Activated CD8-positive, alpha-beta memory T cell treated with anti-CD3 and anti-CD28 coated beads for 48 hours (primary cell): Measurements from ENCODE around the gene KDM6B.
A peak's percentile ranks its signal among the peaks of the same experiment; 100 is the strongest.
"Not testable (repeated sequence)": the region's sequence is repeated elsewhere in the genome, so short reads cannot be mapped to it uniquely, and the experiment has no call there.

ENCODE experiments used
- DNase-seq, 3 experiments: peaks; one replicate each; pipeline ENCODE4 v3.0.0-alpha.2; 2020; ENCODE audit warnings: low read depth in 2 of 3, low spot score in 2 of 3

Gene KDM6B, protein sequence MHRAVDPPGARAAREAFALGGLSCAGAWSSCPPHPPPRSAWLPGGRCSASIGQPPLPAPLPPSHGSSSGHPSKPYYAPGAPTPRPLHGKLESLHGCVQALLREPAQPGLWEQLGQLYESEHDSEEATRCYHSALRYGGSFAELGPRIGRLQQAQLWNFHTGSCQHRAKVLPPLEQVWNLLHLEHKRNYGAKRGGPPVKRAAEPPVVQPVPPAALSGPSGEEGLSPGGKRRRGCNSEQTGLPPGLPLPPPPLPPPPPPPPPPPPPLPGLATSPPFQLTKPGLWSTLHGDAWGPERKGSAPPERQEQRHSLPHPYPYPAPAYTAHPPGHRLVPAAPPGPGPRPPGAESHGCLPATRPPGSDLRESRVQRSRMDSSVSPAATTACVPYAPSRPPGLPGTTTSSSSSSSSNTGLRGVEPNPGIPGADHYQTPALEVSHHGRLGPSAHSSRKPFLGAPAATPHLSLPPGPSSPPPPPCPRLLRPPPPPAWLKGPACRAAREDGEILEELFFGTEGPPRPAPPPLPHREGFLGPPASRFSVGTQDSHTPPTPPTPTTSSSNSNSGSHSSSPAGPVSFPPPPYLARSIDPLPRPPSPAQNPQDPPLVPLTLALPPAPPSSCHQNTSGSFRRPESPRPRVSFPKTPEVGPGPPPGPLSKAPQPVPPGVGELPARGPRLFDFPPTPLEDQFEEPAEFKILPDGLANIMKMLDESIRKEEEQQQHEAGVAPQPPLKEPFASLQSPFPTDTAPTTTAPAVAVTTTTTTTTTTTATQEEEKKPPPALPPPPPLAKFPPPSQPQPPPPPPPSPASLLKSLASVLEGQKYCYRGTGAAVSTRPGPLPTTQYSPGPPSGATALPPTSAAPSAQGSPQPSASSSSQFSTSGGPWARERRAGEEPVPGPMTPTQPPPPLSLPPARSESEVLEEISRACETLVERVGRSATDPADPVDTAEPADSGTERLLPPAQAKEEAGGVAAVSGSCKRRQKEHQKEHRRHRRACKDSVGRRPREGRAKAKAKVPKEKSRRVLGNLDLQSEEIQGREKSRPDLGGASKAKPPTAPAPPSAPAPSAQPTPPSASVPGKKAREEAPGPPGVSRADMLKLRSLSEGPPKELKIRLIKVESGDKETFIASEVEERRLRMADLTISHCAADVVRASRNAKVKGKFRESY (N-terminal part only)

DNA sequence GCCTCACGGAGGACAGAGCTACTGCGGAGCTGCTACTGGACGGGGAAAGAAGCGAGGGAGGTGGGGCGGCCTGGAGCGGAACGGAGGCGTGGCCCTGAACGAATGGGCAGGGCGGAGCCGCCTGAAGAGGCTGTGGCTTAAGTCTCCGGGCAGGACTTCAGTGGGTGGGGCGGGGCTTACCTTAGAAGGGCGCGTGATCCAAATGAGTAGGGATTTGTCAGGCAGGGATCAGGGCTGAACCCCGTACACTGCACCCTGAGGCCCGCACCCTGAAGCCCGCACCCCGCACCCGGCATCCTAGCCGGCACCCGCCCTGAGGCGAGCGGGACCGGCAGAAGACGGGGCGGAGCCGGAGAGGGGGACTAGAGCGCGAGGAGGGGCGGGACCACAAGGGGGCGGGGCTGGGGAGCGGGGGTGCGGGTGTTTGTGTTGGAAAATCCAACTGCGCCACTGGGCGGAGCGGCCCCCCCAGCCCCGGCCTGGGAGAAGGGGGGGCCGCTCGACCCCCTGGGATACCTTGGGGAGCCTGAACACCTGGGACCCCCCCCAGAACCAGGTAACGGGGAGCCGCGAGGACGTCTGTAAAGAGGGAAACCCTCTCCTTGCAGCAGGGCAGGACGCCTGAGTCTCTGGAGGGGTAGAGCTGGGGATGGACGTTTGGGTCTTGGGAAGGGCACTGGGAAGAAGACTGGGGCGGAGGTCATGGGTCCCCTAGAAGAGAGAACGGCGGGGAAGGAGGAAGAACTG, at the start of gene KDM6B:
Gene KDM6B (plus strand): TSS at position 423 of the 747 bp plus-strand sequence. CDS start 11,338 bp downstream, outside the sequence.
- peak; percentile 56 to 72 (median 70) for DNase-seq

DNA sequence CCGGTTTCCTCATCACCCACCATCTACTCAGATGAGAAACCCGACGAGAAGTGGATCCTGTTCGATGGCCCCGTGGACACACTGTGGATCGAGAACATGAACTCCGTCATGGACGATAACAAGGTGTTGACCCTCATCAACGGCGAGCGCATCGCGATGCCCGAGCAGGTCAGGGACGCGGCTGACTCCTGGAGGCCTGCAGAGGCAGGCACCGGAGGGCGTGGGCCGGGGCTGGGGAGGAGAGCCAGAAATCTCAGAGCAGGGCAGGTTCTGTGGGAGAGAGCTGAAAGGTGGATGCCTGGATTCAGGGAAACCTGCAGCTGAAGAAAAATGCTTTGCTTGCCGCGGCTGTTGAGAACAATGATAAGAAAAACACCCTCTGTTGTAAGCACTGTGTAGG, 47.2 kb upstream of the KDM6B start:
- no peak for DNase-seq

DNA sequence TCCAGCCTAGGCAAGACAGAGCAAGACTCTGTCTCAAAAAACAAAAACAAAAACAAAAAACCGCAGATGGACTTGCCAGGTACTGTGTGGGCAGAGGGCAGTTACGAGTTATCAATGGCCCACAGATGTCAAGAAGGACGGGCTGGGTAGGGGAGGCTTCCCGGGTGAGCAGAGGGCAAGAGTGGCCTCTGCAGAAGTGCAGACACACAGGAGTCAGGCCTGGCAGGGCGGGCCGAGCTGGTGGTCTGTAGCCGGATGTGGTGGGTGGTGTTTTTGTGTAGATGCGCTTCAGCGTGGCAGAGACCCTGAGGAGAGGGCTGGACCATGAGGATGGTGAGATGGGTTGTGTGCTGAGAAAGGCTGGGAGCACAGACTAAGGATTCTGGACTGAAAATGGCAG, 44.9 kb upstream of the KDM6B start:
- no peak for DNase-seq

DNA sequence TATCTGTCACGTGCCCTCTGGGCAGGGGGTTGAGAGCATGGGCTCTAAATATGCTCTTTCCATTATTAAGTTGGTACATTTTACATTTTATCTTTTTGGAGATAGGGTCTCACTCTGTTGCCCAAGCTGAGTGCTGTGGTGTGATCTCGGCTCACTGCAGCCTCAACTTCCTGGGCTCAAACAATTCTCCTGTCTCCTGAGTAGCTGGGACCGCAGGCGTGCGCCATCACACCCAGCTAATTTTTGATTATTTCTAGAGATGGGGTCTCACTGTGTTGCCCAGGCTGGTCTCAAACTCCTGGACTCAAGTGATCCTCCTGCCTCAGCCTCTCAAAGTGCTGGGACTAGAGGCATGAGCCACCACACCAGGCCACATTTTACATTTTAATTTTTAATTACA, 43.9 kb upstream of the KDM6B start:
- DNase-seq = no peak

DNA sequence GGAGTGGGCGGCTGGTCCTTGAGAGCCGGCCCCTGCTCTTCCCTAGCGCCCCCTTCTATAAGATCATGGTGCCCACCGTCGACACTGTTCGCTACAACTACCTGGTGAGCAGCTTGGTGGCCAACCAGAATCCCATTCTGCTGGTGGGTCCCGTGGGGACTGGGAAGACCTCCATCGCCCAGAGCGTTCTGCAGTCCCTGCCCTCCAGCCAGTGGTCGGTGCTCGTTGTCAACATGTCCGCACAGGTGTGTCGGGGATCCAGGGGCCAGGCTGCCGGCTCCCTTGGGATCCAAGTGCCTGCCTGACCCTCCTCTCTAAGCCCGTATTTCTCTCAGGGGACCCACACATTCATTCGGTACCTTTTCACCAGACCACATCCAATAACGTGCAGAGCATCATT, 41.4 kb upstream of the KDM6B start:
- DNase-seq = no peak

DNA sequence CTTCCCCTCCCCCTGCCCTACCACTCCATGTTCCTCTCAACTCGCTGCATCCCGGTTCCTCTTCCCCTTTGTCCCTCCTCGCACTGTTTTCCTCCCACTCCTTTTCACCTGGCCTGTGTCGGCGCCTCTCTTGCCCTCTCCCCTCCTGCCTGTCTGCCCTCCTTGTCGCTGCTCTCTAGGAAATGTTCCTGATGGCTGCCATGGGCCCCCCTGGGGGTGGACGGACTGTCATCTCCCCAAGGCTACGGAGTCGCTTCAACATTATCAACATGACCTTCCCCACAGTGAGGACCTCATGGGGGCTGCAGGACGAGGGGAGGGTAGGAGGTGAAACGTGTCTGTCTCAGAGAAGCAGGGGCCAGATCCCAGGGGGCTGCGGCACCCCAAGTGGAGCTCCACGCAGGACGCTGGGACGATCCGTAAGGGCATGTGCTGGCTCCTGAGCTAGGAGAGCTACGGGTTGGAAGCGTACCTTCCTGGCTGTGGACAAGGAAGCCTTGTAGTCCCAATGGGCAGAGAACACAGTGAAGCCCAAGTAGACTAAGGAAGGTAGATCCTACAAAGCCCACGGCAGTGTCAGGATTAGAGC, 39.8 kb upstream of the KDM6B start:
- DNase-seq = no peak

DNA sequence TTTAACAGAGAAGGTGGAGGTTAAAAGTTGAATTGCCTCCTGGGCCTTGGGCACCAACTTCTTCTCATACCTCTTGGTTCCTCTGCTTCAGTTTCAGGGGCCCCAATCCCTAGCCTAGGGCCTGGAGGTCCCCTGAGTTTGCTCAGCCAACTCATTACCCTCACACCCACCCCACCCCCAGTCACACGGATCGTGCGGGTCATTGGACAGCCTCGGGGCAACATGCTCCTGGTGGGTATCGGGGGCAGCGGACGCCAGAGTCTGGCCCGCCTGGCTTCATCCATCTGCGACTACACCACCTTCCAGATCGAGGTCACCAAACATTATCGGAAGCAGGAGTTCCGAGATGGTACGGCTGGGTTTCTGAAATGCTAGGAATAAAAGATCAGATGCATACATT, 36.0 kb upstream of the KDM6B start:
- no peak for DNase-seq

DNA sequence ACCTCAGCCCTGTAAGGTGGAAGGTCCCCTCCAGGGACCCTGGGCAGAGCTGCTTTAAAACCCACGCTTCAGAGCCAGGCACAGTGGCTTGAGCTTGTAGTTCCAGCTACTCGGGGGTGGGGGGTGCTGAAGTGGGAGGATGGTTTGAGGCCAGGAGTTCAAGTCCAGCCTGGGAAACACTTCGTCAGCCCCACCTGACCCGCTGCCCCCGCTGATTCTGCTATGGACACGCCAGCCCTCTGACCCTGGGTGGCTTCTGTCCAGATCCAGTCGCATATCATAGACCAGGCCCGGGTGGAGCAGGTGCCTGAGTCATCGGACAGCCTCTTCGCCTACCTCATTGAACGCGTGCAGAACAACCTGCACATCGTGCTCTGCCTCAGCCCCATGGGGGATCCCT, 35.2 kb upstream of the KDM6B start:
- DNase-seq = no peak

DNA sequence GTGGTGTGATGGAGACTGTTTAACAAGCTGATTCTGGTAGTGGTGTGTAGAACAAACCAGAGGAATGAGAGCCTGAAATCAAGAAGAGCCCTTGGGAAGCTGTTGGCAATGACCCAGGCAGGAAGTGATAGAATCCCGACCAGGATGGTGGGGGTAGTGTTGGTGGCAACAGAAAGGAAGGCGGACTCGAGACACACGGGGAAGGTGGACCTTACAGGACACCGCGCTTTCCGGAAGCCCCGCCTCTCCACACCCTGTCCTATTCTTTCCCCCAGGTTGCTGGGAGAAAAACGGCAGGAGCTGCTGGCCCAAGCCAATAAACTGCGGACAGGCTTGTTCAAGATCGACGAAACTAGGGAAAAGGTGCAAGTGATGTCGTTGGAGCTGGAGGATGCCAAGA, 30.0 kb upstream of the KDM6B start:
- DNase-seq = no peak

DNA sequence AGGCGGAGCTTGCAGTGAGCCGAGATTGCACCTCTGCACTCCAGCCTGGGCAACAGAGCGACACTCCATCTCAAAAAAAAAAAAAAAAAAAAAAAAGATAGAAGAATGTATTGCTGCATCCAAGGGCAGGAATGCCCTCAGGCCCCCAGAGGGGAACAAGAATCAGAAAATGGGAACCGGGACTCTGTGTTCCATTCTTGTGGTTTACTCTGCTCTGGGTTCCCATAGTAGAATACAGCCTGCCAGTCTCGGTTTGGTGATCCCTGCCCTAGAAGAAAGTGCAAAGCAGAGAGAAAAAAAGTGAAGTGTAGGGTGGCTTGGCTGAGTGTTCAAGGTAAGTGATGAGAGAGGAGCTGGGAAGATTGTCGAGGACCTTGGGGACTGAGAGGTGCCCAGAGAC, 27.4 kb upstream of the KDM6B start:
- DNase-seq = no peak

DNA sequence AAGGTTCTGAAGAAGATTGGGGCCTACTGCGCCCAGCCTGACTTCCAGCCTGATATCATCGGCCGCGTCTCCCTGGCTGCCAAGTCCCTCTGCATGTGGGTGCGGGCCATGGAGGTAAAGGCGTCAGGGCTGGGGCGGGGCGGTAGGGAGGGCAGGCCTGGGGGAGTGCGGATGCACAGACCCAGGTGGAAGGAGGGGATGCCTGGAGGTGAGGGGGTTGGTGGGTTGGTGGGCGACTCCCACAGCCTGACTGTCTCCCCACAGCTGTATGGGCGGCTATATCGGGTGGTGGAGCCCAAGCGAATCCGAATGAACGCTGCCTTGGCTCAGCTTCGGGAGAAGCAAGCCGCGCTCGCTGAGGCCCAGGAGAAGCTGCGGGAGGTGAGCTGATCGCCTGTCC, 26.8 kb upstream of the KDM6B start:
- DNase-seq = no peak

DNA sequence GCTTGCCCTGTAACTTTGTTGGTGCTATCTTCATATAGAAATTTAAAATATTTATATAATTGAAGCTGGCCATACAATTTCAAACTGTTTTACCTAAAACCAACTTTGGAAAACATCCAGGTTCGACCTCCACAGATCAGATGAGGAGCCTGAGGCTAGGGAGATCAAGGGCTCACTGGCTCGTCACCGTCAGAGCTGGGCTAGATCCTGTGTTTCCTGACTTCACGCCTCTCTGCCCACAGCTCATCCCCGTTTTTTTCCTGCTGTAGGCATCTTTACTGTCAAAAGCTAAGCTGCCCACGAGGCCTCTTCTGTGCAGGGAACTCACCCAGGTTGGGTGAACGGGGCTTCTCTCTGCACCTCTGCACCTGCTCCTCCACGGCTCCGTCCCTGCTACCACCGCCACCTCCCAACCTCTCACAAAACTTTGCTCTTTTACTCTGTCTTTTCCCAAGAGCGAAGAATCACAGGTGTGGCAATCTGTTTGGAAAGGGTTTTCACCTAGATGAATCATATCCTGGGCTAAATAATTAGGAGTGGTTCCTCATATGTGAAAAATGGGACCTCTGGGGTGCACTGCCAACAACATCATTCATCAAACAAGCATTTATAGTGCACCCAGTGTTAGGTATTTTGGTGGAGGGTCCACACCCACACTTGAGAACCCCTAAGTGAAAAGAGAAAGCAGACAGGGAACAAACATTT, 24.8 kb upstream of the KDM6B start:
- DNase-seq = no peak

DNA sequence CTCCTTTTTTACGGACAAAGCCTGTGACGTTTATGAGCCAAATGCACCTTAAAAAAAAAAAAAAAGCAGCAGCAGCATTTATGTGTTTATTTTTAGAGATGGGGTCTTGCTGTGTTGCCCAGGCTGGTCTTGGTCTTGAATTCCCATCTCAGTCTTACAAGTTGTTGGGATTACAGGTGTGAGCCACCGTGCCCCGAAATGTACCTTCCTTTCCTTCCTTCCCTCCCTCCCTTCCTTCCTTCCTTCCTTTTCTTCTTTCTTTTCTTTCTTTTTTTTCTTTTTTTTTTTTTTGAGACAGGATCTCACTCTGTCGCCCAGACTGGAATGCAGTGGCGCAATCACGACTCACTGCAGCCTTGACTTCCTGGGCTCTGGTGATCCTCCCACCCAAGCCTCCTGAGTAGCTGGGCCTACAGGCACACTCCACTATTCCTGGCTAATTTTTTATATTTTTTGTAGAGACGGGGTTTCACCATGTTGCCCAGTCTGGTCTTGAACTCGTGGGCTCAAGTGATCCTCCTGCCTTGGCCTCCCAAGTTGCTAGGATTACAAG, 24.1 kb upstream of the KDM6B start:
- not testable (repeated sequence) for DNase-seq

DNA sequence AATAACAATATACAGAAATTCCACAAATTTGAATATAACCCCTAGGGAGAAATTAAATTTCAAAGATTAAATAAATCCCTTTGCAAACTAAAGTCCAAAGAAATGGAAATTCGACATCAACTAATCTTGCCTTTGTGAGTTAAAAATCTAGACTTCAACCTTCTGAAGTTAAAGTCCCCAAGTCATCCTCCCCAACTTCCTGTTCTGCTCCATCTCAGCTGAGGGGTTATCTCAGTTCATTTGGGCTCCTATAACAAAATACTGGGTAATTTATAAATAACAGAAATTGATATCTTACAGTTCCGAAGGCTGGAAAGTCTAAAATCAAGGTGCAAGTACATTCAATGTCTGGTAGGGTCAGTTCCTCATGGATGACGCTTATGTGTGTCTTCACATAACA, 22.8 kb upstream of the KDM6B start:
- no peak for DNase-seq

DNA sequence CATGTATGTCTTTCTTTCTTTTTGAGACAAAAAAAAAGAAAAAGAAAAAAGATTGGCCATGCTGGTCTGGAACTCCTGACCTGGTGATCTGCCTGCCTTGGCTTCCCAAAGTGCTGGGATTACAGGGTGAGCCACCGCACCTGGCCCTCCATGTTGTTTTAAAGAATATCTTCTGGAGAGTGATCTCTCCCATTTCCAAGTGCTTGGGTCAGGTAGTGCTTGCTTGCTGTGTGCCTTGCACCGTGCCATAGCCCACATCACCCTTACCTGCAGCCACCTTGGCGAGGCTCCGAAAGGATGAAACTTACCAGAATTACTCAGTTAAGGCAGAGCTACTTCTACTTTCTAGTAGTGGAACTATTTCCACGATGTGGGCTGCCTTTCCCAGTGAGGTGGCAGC, 19.0 kb upstream of the KDM6B start:
- DNase-seq = no peak

DNA sequence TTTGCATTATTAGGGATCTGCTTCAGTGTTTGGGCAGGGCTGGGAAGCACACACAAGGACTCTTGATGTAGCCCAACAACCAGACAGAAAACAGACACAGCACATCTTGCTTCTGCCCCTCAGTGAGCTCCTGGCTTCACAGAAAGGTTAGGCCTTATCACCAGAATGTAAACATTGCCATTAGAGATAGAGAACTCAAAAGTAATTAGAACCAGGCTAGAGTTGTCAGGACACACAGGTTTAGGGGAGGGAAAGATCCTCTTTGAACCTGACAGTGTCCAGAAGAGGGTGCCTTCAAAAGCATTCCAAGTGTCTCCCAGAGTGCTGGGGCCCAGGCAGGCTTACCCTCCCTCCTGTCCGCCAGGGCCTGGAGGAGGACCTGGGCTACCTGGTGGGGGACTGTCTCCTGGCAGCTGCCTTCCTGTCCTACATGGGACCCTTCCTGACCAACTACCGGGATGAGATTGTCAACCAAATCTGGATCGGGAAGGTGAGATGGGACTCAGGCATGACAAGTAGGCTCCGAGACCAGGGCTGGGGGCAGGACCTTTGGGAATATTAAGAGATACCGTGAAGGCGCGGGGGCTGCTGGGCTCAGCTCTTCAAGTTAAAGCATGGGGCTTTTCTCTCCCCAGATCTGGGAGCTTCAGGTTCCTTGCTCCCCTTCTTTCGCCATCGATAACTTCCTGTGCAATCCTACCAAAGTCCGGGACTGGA, 16.9 kb upstream of the KDM6B start:
- DNase-seq = no peak

DNA sequence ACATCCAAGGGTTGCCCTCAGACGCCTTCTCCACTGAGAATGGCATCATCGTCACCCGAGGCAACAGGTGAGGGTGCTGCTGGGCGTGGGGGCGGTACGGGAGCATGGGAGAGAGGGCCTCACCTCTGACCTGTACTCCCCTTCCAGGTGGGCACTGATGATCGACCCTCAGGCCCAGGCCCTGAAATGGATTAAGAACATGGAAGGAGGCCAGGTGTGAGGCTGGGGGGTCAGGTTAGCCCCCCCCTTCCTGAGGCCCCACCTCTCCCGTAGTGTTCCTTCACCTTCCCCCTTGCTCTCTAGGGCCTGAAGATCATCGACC, 16.4 kb upstream of the KDM6B start:
- DNase-seq = no peak

DNA sequence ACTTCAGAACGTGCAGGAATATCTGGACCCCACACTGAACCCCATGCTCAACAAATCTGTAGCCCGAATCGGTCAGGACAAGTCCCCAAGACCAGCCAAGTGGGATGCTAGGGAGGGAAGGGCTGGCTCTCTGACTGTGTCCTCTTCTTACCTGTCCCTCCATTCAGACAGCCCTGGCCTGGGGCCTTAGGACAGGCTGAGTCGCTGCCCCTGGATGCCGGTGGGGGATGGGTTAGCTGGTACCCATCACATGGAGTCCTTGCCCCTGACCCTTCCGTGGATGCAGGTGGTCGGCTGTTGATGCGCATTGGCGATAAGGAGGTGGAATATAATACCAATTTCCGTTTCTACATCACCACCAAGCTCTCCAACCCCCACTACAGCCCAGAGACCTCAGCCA, 16.0 kb upstream of the KDM6B start:
- DNase-seq = no peak
